HCT116 (cell line): ENCODE measurements around the gene GALNT16. TPM values are rescaled to one million over a fixed set of nuclear protein-coding genes. Genes with fewer than 3 reads are reported as not detected.

Experiments used
- ATAC-seq: fragments of 200-7000 bp; cut with Tn5 transposase; 2 replicates; pipeline ENCODE4 v1.9.1; 2020; ENCODE audit warnings: mild to moderate bottlenecking, moderate library complexity
- BruUV-seq: library from RNA; stranded (reverse); fragments of 400-500 nt; replicated peaks from 2 replicates; lab custom pipeline; 2021; lab: Mats Ljungman, UMichigan
- CTCF ChIA-PET: fragments of 300-600 bp; sonication (Branson Sonifier 250); formaldehyde crosslinking; loops from one replicate; lab custom pipeline; 2021; ENCODE audit warnings: antibody characterized with exemption; lab: Charles Lee
- POLR2A ChIA-PET: fragments of 300-600, 350-600 bp; sonication (Branson Sonifier 250); formaldehyde crosslinking; loops from one replicate; lab custom pipeline; 2021; ENCODE audit warnings: antibody characterized with exemption; lab: Charles Lee
- RAD21 ChIA-PET, 2 experiments: fragments of 300-600 bp; sonication (Branson Sonifier 250); formaldehyde crosslinking; loops; one replicate each; lab custom pipeline; 2023; ENCODE audit warnings: low total read pairs in 2 of 2; ENCODE audit not compliant: uncharacterized antibody in 2 of 2, unreplicated experiment in 2 of 2, low non-redundant PET in 1 of 2; lab: Charles Lee
- DNase-seq: peaks from one replicate; pipeline ENCODE4 v3.0.0-alpha.2; 2010; ENCODE audit warnings: low read depth, low spot score
- H2AFZ ChIP-seq: fragments of 200-600 bp; shearing (Covaris generic), sonication (generic); 2 replicates; pipeline ENCODE4 v1.6.1; 2017; ENCODE audit warnings: low read depth, mixed run types, mixed read lengths, antibody characterized with exemption, low read length; ENCODE audit not compliant: poor library complexity, severe bottlenecking
- H3K27ac ChIP-seq: 2 replicates; pipeline ENCODE4 v1.5.1; 2012; ENCODE audit warnings: low read depth, low read length
- H3K27me3 ChIP-seq: fragments of 200-600 bp; sonication (generic); 2 replicates; pipeline ENCODE4 v1.6.1; 2016; ENCODE audit warnings: mixed run types, low read length, mixed read lengths; ENCODE audit not compliant: insufficient read depth
- H3K36me3 ChIP-seq, 2 experiments: fragments of 200-500 bp in 1 of 2; fragments of 200-600 bp in 1 of 2; sonication (Bioruptor generic) in 1 of 2; sonication (generic) in 1 of 2; 2 replicates each; pipeline versions ENCODE4 v1.5.1 to v1.6.1; 2014 to 2016; ENCODE audit warnings: low read length in 2 of 2, inconsistent platforms in 1 of 2, mixed read lengths in 1 of 2, mixed run types in 1 of 2; ENCODE audit not compliant: insufficient read depth in 2 of 2, control insufficient read depth in 1 of 2
- H3K4me1 ChIP-seq, 2 experiments: fragments of 200-600 bp in 1 of 2; sonication (generic) in 1 of 2; 2 replicates each; pipeline versions ENCODE4 v1.5.1 to v1.6.1; 2012 to 2017; ENCODE audit warnings: low read length in 2 of 2, inconsistent platforms in 1 of 2, mild to moderate bottlenecking in 1 of 2, mixed read lengths in 1 of 2, mixed run types in 1 of 2, moderate library complexity in 1 of 2; ENCODE audit not compliant: insufficient read depth in 2 of 2, control insufficient read depth in 1 of 2
- H3K4me2 ChIP-seq: fragments of 200-600 bp; sonication (generic); 2 replicates; pipeline ENCODE4 v1.6.1; 2017; ENCODE audit warnings: mixed run types, low read length, mixed read lengths
- H3K4me3 ChIP-seq, 2 experiments: fragments of 200-600 bp in 1 of 2; sonication (generic) in 1 of 2; replicated peaks in 1 of 2; 2 replicates each; pipeline ENCODE4 v1.5.1; 2011 to 2016; ENCODE audit warnings: low read length in 2 of 2, control low read depth in 1 of 2, low read depth in 1 of 2, mild to moderate bottlenecking in 1 of 2, mixed read lengths in 1 of 2, mixed run types in 1 of 2
- H3K79me2 ChIP-seq: fragments of 200-600 bp; sonication (generic); 2 replicates; pipeline ENCODE4 v1.6.1; 2017; ENCODE audit warnings: mild to moderate bottlenecking, mixed run types, low read length, moderate library complexity, mixed read lengths; ENCODE audit not compliant: insufficient read depth
- H3K9ac ChIP-seq: fragments of 200-600 bp; sonication (generic); 2 replicates; pipeline ENCODE4 v1.6.1; 2016; ENCODE audit warnings: low read length, mixed read lengths
- H3K9me2 ChIP-seq: fragments of 200-600 bp; sonication (generic), shearing (Covaris generic); 2 replicates; pipeline ENCODE4 v1.6.1; 2017; ENCODE audit warnings: mixed run types, mild to moderate bottlenecking, moderate library complexity; ENCODE audit not compliant: insufficient read depth
- H3K9me3 ChIP-seq, 2 experiments: fragments of 200-500 bp in 1 of 2; fragments of 200-600 bp in 1 of 2; sonication (Bioruptor generic) in 1 of 2; sonication (generic) in 1 of 2; 2 replicates each; pipeline ENCODE4 v1.6.1; 2014 to 2017; ENCODE audit warnings: low read length in 2 of 2, mixed read lengths in 2 of 2, inconsistent platforms in 1 of 2, low read depth in 1 of 2, mild to moderate bottlenecking in 1 of 2, mixed run types in 1 of 2, moderate library complexity in 1 of 2; ENCODE audit not compliant: control insufficient read depth in 1 of 2, insufficient read depth in 1 of 2
- H4K20me1 ChIP-seq: fragments of 200-600 bp; sonication (generic), shearing (Covaris generic); 2 replicates; pipeline ENCODE4 v1.6.1; 2017; ENCODE audit warnings: mixed run types, mild to moderate bottlenecking, moderate library complexity; ENCODE audit not compliant: insufficient read depth
- CBX3 ChIP-seq: IDR thresholded peaks from 2 replicates; pipeline ENCODE4 v1.6.1; 2012; ENCODE audit warnings: low read depth
- CEBPB ChIP-seq: IDR thresholded peaks from 2 replicates; pipeline ENCODE4 v1.6.1; 2012; ENCODE audit warnings: low read depth
- CTCF ChIP-seq, 3 experiments: fragments of 200-600 bp in 1 of 3; sonication (generic) in 1 of 3; IDR thresholded peaks in 2 of 3; conservative IDR thresholded peaks in 1 of 3; 2 replicates each; pipeline ENCODE4 v1.5.1; 2012 to 2017; ENCODE audit warnings: low read depth in 2 of 3, low read length in 2 of 3, antibody characterized with exemption in 1 of 3, borderline replicate concordance in 1 of 3, control low read depth in 1 of 3, mild to moderate bottlenecking in 1 of 3, mixed read lengths in 1 of 3, mixed run types in 1 of 3, moderate library complexity in 1 of 3; ENCODE audit not compliant: insufficient read depth in 1 of 3
- EGR1 ChIP-seq: IDR thresholded peaks from 2 replicates; pipeline ENCODE4 v1.6.1; 2012; ENCODE audit warnings: low read depth
- EZH2 ChIP-seq: fragments of 200-600 bp; sonication (generic); IDR thresholded peaks from 2 replicates; pipeline ENCODE4 v1.6.1; 2017; ENCODE audit warnings: antibody characterized with exemption, mixed run types
- EZH2phosphoT487 ChIP-seq: fragments of 200-600 bp; IDR thresholded peaks from 2 replicates; pipeline ENCODE4 v1.6.1; 2018; ENCODE audit warnings: antibody characterized with exemption, borderline replicate concordance
- FOSL1 ChIP-seq: IDR thresholded peaks from 2 replicates; pipeline ENCODE4 v1.6.1; 2012; ENCODE audit warnings: low read depth
- JUND ChIP-seq: IDR thresholded peaks from 2 replicates; pipeline ENCODE4 v1.6.1; 2012
- MAX ChIP-seq: IDR thresholded peaks from 2 replicates; pipeline ENCODE4 v1.6.1; 2012
- POLR2A ChIP-seq: IDR thresholded peaks from 2 replicates; pipeline ENCODE4 v1.7.0; 2011; ENCODE audit warnings: borderline replicate concordance; ENCODE audit not compliant: insufficient read depth, insufficient read length; ENCODE audit errors: extremely low read depth
- POLR2AphosphoS5 ChIP-seq: IDR thresholded peaks from 2 replicates; pipeline ENCODE4 v1.6.1; 2011; ENCODE audit warnings: mild to moderate bottlenecking, low read depth, low read length, moderate library complexity
- RAD21 ChIP-seq: IDR thresholded peaks from 2 replicates; pipeline ENCODE4 v1.6.1; 2012; ENCODE audit warnings: low read depth, mild to moderate bottlenecking
- REST ChIP-seq: IDR thresholded peaks from 2 replicates; pipeline ENCODE4 v1.6.1; 2012; ENCODE audit warnings: low read depth
- SIN3A ChIP-seq: IDR thresholded peaks from 2 replicates; pipeline ENCODE4 v1.6.1; 2012; ENCODE audit warnings: low read depth
- SP1 ChIP-seq: IDR thresholded peaks from 2 replicates; pipeline ENCODE4 v1.6.1; 2012; ENCODE audit warnings: low read depth
- SRF ChIP-seq: IDR thresholded peaks from 2 replicates; pipeline ENCODE4 v1.6.1; 2012; ENCODE audit warnings: low read depth
- TCF7L2 ChIP-seq: IDR thresholded peaks from 2 replicates; pipeline ENCODE4 v1.7.0; 2011; ENCODE audit warnings: borderline replicate concordance, inconsistent platforms; ENCODE audit not compliant: insufficient read depth, insufficient read length; ENCODE audit errors: extremely low read depth
- YY1 ChIP-seq: IDR thresholded peaks from 2 replicates; pipeline ENCODE4 v1.6.1; 2011; ENCODE audit warnings: low read length, low read depth, moderate library complexity, mild to moderate bottlenecking; ENCODE audit not compliant: insufficient replicate concordance; ENCODE audit errors: extremely low read depth
- ZFX ChIP-seq: fragments of 450-650 bp; IDR thresholded peaks from 2 replicates; pipeline ENCODE4 v1.6.1; 2017
- ZNF274 ChIP-seq: fragments of 200-500 bp; sonication (Bioruptor generic); IDR thresholded peaks from 2 replicates; pipeline ENCODE4 v1.6.1; 2014; ENCODE audit warnings: mild to moderate bottlenecking, low read depth, low read length, inconsistent platforms
- intact Hi-C: fragments of 100-400 bp; cut with micrococcal nuclease; formaldehyde crosslinking; loops from 2 replicates; pipeline ENCODE4 v1.10.0; 2022
- total RNA-seq: library from RNA; stranded (reverse); gene quantifications from one replicate; pipeline ENCODE4 v1.2.1, GENCODE V29; 2021; ENCODE audit not compliant: unreplicated experiment

GALNT16 gene
- total RNA-seq, 1 experiment from 2014 or later = 0.32 TPM

- intact Hi-C loops = no loop called here
- Histone ChIP-seq H3K4me3 (peak overlapping the region; percentile 94 to 95), H3K9me3 (no peaks in the 10 kb centered on the region)
- no TSS peak for BruUV-seq
- ATAC-seq (no peak), DNase-seq (no peak)
- TF ChIP-seq MAX (no peak), RAD21 (no peak), EGR1 (no peak), POLR2AphosphoS5 (no peak), EZH2 (no peak), SRF (no peak), TCF7L2 (no peak), REST (no peak), POLR2A (no peak), YY1 (no peak), SP1 (no peak), CTCF (IDR thresholded peaks at IDR 0.05 in 2 of 3, conservative IDR thresholded peaks at IDR 0.05 in 1 of 3; ENCODE audit: borderline replicate concordance in 1 of 3, insufficient read depth in 1 of 3, low read depth in 2 of 3, low read length in 2 of 3) (no peak), JUND (no peak), SIN3A (no peak), ZFX (no peak), ZNF274 (no peak), CBX3 (no peak), EZH2phosphoT487 (no peak), FOSL1 (no peak), CEBPB (no peak)
- TF ChIP-seq, all 23 proteins: peak for 0
- H2AFZ ChIP-seq = no peak overlapping the region
- peaks cover 97% of the 10 kb centered on the region for H3K79me2 ChIP-seq
- H3K36me3 ChIP-seq = peaks cover 14 to 20% of the 10 kb centered on the region in 2 experiments; a peak in 3 of 4 replicates
- peak overlapping the region; percentile 92 for H3K4me2 ChIP-seq
- RAD21 ChIA-PET = no interaction called here
- H4K20me1 ChIP-seq = peaks cover 7% of the 10 kb centered on the region; the same call in 1 of the 2 replicates
- no peak overlapping the region for H3K27ac ChIP-seq
- CTCF ChIA-PET = no interaction called here
- H3K9me2 ChIP-seq = no peaks in the 10 kb centered on the region
- no peaks in the 10 kb centered on the region for H3K27me3 ChIP-seq
- peak overlapping the region; percentile 98 for H3K9ac ChIP-seq
- POLR2A ChIA-PET = no interaction called here
- H3K4me1 ChIP-seq = peaks cover 15 to 19% of the 10 kb centered on the region in 2 experiments; a peak in 3 of 4 replicates
Measured at GRCh38 chr14:69399750-69400149, 139.8 kb downstream of the GALNT16 start.
